H1 (cell line): ENCODE results near the gene MDFIC. TPM values are rescaled to one million over a fixed set of nuclear protein-coding genes. Genes with fewer than 3 reads are reported as not detected.

Source experiments
- CTCF ChIA-PET: fragments of 300-600 bp; sonication (Branson Sonifier 250); formaldehyde crosslinking; loops from one replicate; lab custom pipeline; 2021; ENCODE audit not compliant: partially characterized antibody; lab: Charles Lee
- POLR2A ChIA-PET: fragments of 300-600 bp; sonication (Branson Sonifier 250); formaldehyde crosslinking; loops from one replicate; lab custom pipeline; 2021; ENCODE audit warnings: inconsistent platforms; ENCODE audit not compliant: partially characterized antibody; lab: Charles Lee
- DNase-seq, 2 experiments: peaks; one replicate each; pipeline versions ENCODE4 v3.0.0 to v3.0.0-alpha.2; 2010 to 2022; ENCODE audit warnings: low spot score in 2 of 2, low read depth in 1 of 2, mixed read lengths in 1 of 2
- FAIRE-seq: peaks from 2 replicates; lab custom pipeline; 2011; peaks lifted over from hg19 to GRCh38; lab: Jason Lieb, UNC
- H2AFZ ChIP-seq: 2 replicates; pipeline ENCODE4 v1.8.1; 2012; ENCODE audit warnings: low read length, inconsistent platforms
- H2AK5ac ChIP-seq: 2 replicates; pipeline ENCODE4 v1.6.1; 2013; ENCODE audit warnings: low read depth, low read length
- H2BK120ac ChIP-seq: replicated peaks from 2 replicates; pipeline ENCODE3; 2013; ENCODE audit warnings: low read depth, low read length, inconsistent platforms
- H2BK12ac ChIP-seq: 2 replicates; pipeline ENCODE4 v1.6.1; 2013; ENCODE audit warnings: low read depth, low read length
- H2BK15ac ChIP-seq: 2 replicates; pipeline ENCODE4 v1.6.1; 2013; ENCODE audit warnings: low read length
- H2BK20ac ChIP-seq: 2 replicates; pipeline ENCODE4 v1.6.1; 2013; ENCODE audit warnings: low read length
- H2BK5ac ChIP-seq: 2 replicates; pipeline ENCODE4 v1.6.1; 2013; ENCODE audit warnings: low read depth, low read length
- H3K14ac ChIP-seq: 2 replicates; pipeline ENCODE4 v1.6.1; 2013; ENCODE audit warnings: inconsistent platforms; ENCODE audit not compliant: insufficient read length
- H3K18ac ChIP-seq: 2 replicates; pipeline ENCODE4 v1.6.1; 2013; ENCODE audit warnings: low read length; ENCODE audit errors: extremely low read depth
- H3K23ac ChIP-seq: 2 replicates; pipeline ENCODE4 v1.6.1; 2013; ENCODE audit warnings: inconsistent platforms; ENCODE audit not compliant: insufficient read length
- H3K23me2 ChIP-seq: 2 replicates; pipeline ENCODE4 v1.6.1; 2013; ENCODE audit warnings: low read depth, low read length
- H3K27ac ChIP-seq: 2 replicates; pipeline ENCODE4 v1.6.1; 2011; ENCODE audit warnings: low read depth, low read length, inconsistent platforms
- H3K27me3 ChIP-seq, 4 experiments: replicated peaks in 1 of 4; 1 replicate in 1 of 4; 2 replicates in 3 of 4; pipeline versions ENCODE4 v1.6.1 to v1.8.1; 2011 to 2013; ENCODE audit warnings: low read length in 3 of 4, mild to moderate bottlenecking in 3 of 4, inconsistent platforms in 2 of 4, mixed read lengths in 2 of 4, moderate library complexity in 1 of 4; ENCODE audit not compliant: control insufficient read depth in 3 of 4, insufficient read depth in 3 of 4; ENCODE audit errors: extremely low read depth in 1 of 4
- H3K36me3 ChIP-seq, 4 experiments: 2 replicates each; pipeline versions ENCODE4 v1.6.1 to v1.8.1; 2011 to 2013; ENCODE audit warnings: mild to moderate bottlenecking in 4 of 4, low read length in 3 of 4, moderate library complexity in 2 of 4, control low read depth in 1 of 4, inconsistent platforms in 1 of 4; ENCODE audit not compliant: insufficient read depth in 4 of 4, control insufficient read depth in 2 of 4
- H3K4ac ChIP-seq: replicated peaks from 2 replicates; pipeline ENCODE3; 2013; ENCODE audit warnings: low read length, low read depth, mixed read lengths, inconsistent platforms; ENCODE audit not compliant: insufficient read length
- H3K4me1 ChIP-seq, 4 experiments: replicated peaks in 1 of 4; 1 replicate in 1 of 4; 2 replicates in 3 of 4; pipeline versions ENCODE4 v1.6.1 to v1.8.1; 2011 to 2013; ENCODE audit warnings: low read length in 3 of 4, inconsistent platforms in 2 of 4, mixed read lengths in 1 of 4; ENCODE audit not compliant: insufficient read depth in 4 of 4, control insufficient read depth in 3 of 4
- H3K4me2 ChIP-seq, 2 experiments: 2 replicates each; pipeline versions ENCODE4 v1.6.1 to v1.8.1; 2011 to 2013; ENCODE audit warnings: low read depth in 2 of 2, low read length in 2 of 2, control low read depth in 1 of 2, inconsistent platforms in 1 of 2, mild to moderate bottlenecking in 1 of 2; ENCODE audit not compliant: insufficient read depth in 1 of 2
- H3K4me3 ChIP-seq, 4 experiments: fragments of 200-600, 300-600 bp in 1 of 4; sonication (generic), shearing (Covaris generic), sonication (Bioruptor Twin) in 1 of 4; 2 replicates each; pipeline versions ENCODE4 v1.5.1 to v1.8.1; 2011 to 2016; ENCODE audit warnings: low read length in 4 of 4, low read depth in 3 of 4, control low read depth in 2 of 4, inconsistent platforms in 2 of 4, mild to moderate bottlenecking in 2 of 4, mixed read lengths in 1 of 4, moderate library complexity in 1 of 4; ENCODE audit not compliant: insufficient read depth in 2 of 4; ENCODE audit errors: extremely low read depth in 1 of 4
- H3K56ac ChIP-seq: replicated peaks from 2 replicates; pipeline ENCODE3; 2013; ENCODE audit warnings: low read depth, mild to moderate bottlenecking, mixed read lengths, low read length, inconsistent platforms; ENCODE audit not compliant: insufficient read length
- H3K79me1 ChIP-seq: 2 replicates; pipeline ENCODE4 v1.6.1; 2013; ENCODE audit warnings: low read depth, low read length, control low read depth
- H3K79me2 ChIP-seq, 2 experiments: 2 replicates each; pipeline versions ENCODE4 v1.6.1 to v1.8.1; 2012 to 2013; ENCODE audit warnings: low read length in 2 of 2, mild to moderate bottlenecking in 2 of 2, inconsistent platforms in 1 of 2; ENCODE audit not compliant: insufficient read depth in 2 of 2, control insufficient read depth in 1 of 2
- H3K9ac ChIP-seq, 4 experiments: replicated peaks in 1 of 4; 1 replicate in 1 of 4; 2 replicates in 3 of 4; pipeline versions ENCODE4 v1.6.1 to v1.8.1; 2011 to 2013; ENCODE audit warnings: low read depth in 3 of 4, low read length in 3 of 4, control low read depth in 2 of 4, mild to moderate bottlenecking in 2 of 4, moderate library complexity in 2 of 4, inconsistent platforms in 1 of 4; ENCODE audit errors: extremely low read depth in 1 of 4
- H3K9me3 ChIP-seq, 2 experiments: 2 replicates each; pipeline versions ENCODE4 v1.6.1 to v1.8.1; 2012 to 2013; ENCODE audit warnings: mild to moderate bottlenecking in 2 of 2, moderate library complexity in 2 of 2, control low read depth in 1 of 2, inconsistent platforms in 1 of 2, low read depth in 1 of 2, low read length in 1 of 2, mixed read lengths in 1 of 2; ENCODE audit not compliant: insufficient read depth in 2 of 2
- H4K20me1 ChIP-seq, 2 experiments: replicated peaks in 1 of 2; 2 replicates each; pipeline versions ENCODE3 to v1.8.1; 2011 to 2013; ENCODE audit warnings: inconsistent platforms in 2 of 2, low read length in 2 of 2, mild to moderate bottlenecking in 1 of 2; ENCODE audit not compliant: insufficient read depth in 2 of 2, control insufficient read depth in 1 of 2
- H4K5ac ChIP-seq: 2 replicates; pipeline ENCODE4 v1.6.1; 2013; ENCODE audit warnings: low read length, low read depth, mixed read lengths, inconsistent platforms; ENCODE audit not compliant: insufficient read length
- H4K8ac ChIP-seq: 2 replicates; pipeline ENCODE4 v1.8.0; 2013; ENCODE audit warnings: mild to moderate bottlenecking, moderate library complexity, low read length, inconsistent platforms; ENCODE audit not compliant: insufficient read depth; ENCODE audit errors: extremely low read depth
- H4K91ac ChIP-seq: replicated peaks from 2 replicates; pipeline ENCODE3; 2013; ENCODE audit warnings: low read length, mixed read lengths, inconsistent platforms; ENCODE audit not compliant: insufficient read length
- CTBP2 ChIP-seq: IDR thresholded peaks from 2 replicates; pipeline ENCODE4 v1.7.0; 2011; ENCODE audit warnings: borderline replicate concordance, mild to moderate bottlenecking, moderate library complexity, mixed read lengths, low read length; ENCODE audit not compliant: insufficient read depth, insufficient read length
- FOSL1 ChIP-seq: IDR thresholded peaks from 2 replicates; pipeline ENCODE4 v1.6.1; 2011; ENCODE audit warnings: mild to moderate bottlenecking, low read depth, low read length, moderate library complexity; ENCODE audit not compliant: insufficient read depth
- HDAC2 ChIP-seq, 2 experiments: fragments of 300-600 bp in 1 of 2; sonication (generic) in 1 of 2; IDR thresholded peaks; 2 replicates each; pipeline ENCODE4 v1.6.1; 2011 to 2012; ENCODE audit warnings: low read depth in 2 of 2, low read length in 2 of 2, mild to moderate bottlenecking in 2 of 2, moderate library complexity in 2 of 2, borderline replicate concordance in 1 of 2, inconsistent platforms in 1 of 2
- RFX5 ChIP-seq: IDR thresholded peaks from 2 replicates; pipeline ENCODE4 v1.6.1; 2011; ENCODE audit warnings: low read depth, low read length, improper control_type of control experiment, borderline replicate concordance
- RNF2 ChIP-seq: fragments of 200-900, 300-1000 bp; sonication (generic); IDR thresholded peaks from 2 replicates; pipeline ENCODE4 v1.7.1; 2016; ENCODE audit warnings: borderline replicate concordance, low read depth, mild to moderate bottlenecking, antibody characterized with exemption, low read length; ENCODE audit not compliant: poor library complexity, severe bottlenecking; ENCODE audit errors: missing control alignments
- RXRA ChIP-seq: IDR thresholded peaks from 2 replicates; pipeline ENCODE4 v1.6.1; 2011; ENCODE audit warnings: low read depth, mild to moderate bottlenecking, low read length, moderate library complexity; ENCODE audit not compliant: insufficient read depth
- SP1 ChIP-seq: IDR thresholded peaks from 2 replicates; pipeline ENCODE4 v1.6.1; 2011; ENCODE audit warnings: low read depth, low read length
- TAF1 ChIP-seq: IDR thresholded peaks from 2 replicates; pipeline ENCODE4 v1.6.1; 2011; ENCODE audit warnings: mild to moderate bottlenecking, low read depth, low read length
- TEAD4 ChIP-seq: IDR thresholded peaks from 2 replicates; pipeline ENCODE4 v1.6.1; 2012; ENCODE audit warnings: low read depth, low read length, inconsistent platforms, mixed read lengths
- WGBS, 2 experiments: shearing (Covaris generic) in 1 of 2; methylation state at CpG; one replicate each; pipeline versions ENCODE4 v1.1.6 to v1.1.7; 2013 to 2015; ENCODE audit warnings: low lambda C conversion rate in 2 of 2, mixed read lengths in 2 of 2, inconsistent platforms in 1 of 2, low coverage in 1 of 2, missing lambda C conversion rate in 1 of 2; ENCODE audit not compliant: insufficient replicate concordance in 2 of 2, insufficient coverage in 1 of 2, insufficient read length in 1 of 2; ENCODE audit errors: extremely low coverage in 1 of 2, missing lambda C conversion rate in 1 of 2; 5-methylcytosine and 5-hydroxymethylcytosine counted together
- polyA plus RNA-seq, 7 experiments: library from polyadenylated mRNA; depleted of rRNA in 3 of 7; stranded (reverse) in 5 of 7; unstranded in 2 of 7; fragments of >200 nt in 5 of 7; fragments of 200-250 nt in 2 of 7; gene quantifications; 1 replicate in 5 of 7; 2 replicates in 1 of 7; 4 replicates in 1 of 7; pipeline versions ENCODE4 v1.2.1 to v1.2.3, GENCODE V29; 2011 to 2013; ENCODE audit warnings: missing spikeins in 2 of 7, mixed read lengths in 2 of 7
- total RNA-seq: library from RNA; stranded (reverse); fragmentation: NEBNext Ultra II Directional; extraction: Animal tissue kit (Norgen Biotek cat#: 25700); gene quantifications from 2 replicates; pipeline ENCODE4 v1.2.1, GENCODE V29; 2021
- TF ChIP-seq, protein P1 (sequence below): IDR thresholded peaks from 2 replicates; pipeline ENCODE4 v1.6.1; 2011; ENCODE audit warnings: low read depth, mild to moderate bottlenecking, low read length; ENCODE audit not compliant: insufficient read depth

MDFIC gene
- total and polyA plus RNA-seq, 2 of the 8 experiments (the other 6 are each of a cell fraction or from before 2014, with no cell fraction given), result 2.3 to 11.4 TPM

DNA sequence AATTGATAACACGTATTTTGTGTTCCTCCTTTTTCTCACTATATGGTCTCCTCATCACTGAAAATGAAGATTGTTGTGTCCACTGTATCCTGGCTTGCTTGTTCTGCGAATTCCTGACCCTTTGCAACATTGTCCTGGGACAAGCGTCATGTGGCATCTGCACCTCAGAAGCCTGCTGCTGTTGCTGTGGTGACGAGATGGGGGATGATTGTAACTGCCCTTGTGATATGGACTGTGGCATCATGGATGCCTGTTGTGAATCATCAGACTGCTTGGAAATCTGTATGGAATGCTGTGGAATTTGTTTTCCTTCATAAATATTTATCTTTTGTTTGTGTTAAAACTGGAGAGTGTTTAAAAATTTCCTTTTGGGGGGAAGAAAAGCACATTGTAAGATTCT lies 93.7 kb downstream of the MDFIC start:
- FAIRE-seq, result no peak
- Histone ChIP-seq H3K9ac (no peak overlapping the region), H3K4me2 (no peak overlapping the region), H2BK120ac (no peak overlapping the region), H3K23ac (no peak overlapping the region), H4K20me1 (no peaks in the 10 kb centered on the region), H3K36me3 (no peaks in the 10 kb centered on the region), H2BK15ac (no peak overlapping the region)
- CTCF ChIA-PET, result no interaction called here
- TF ChIP-seq TAF1 (no peak), RXRA (no peak), RNF2 (no peak), TEAD4 (no peak), CTBP2 (no peak), RFX5 (no peak), HDAC2 (IDR thresholded peaks at IDR 0.05; ENCODE audit: borderline replicate concordance in 1 of 2, low read depth in 2 of 2, low read length in 2 of 2) (no peak), SP1 (no peak), FOSL1 (no peak)
- TF ChIP-seq, protein P1, sequence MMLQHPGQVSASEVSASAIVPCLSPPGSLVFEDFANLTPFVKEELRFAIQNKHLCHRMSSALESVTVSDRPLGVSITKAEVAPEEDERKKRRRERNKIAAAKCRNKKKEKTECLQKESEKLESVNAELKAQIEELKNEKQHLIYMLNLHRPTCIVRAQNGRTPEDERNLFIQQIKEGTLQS, result no peak
- TF ChIP-seq, all 59 proteins: peak for 0
- Histone ChIP-seq H4K5ac (no peak overlapping the region), H2BK20ac (no peak overlapping the region), H3K9me3 (no peaks in the 10 kb centered on the region), H3K27me3 (no peaks in the 10 kb centered on the region; a peak in 1 of 7 replicates), H3K79me1 (no peaks in the 10 kb centered on the region), H4K8ac (no peak overlapping the region), H2BK5ac (no peak overlapping the region), H3K79me2 (no peaks in the 10 kb centered on the region), H3K23me2 (no peaks in the 10 kb centered on the region), H4K91ac (no peak overlapping the region), H2BK12ac (no peak overlapping the region), H3K4me3 (no peak overlapping the region), H2AFZ (no peak overlapping the region), H3K56ac (no peak overlapping the region), H3K27ac (no peak overlapping the region), H2AK5ac (no peak overlapping the region), H3K4ac (no peak overlapping the region), H3K18ac (no peak overlapping the region), H3K4me1 (no peaks in the 10 kb centered on the region; a peak in 1 of 7 replicates), H3K14ac (no peak overlapping the region)
- DNase-seq, result no peak
- 96% methylated on average over 4 of the region's 4 CpGs; no CpG with 5 or more reads in 1 of the 2 experiments for WGBS, 2 experiments
- POLR2A ChIA-PET, result no interaction called here
